ENCODE measurements around the gene WAC. TPM values are rescaled to one million over a fixed set of nuclear protein-coding genes. Genes with fewer than 3 reads are reported as not detected.

WAC gene
- total and polyA plus RNA-seq, 2 experiments from 2014 or later = 59.4 to 116 TPM

DNA sequence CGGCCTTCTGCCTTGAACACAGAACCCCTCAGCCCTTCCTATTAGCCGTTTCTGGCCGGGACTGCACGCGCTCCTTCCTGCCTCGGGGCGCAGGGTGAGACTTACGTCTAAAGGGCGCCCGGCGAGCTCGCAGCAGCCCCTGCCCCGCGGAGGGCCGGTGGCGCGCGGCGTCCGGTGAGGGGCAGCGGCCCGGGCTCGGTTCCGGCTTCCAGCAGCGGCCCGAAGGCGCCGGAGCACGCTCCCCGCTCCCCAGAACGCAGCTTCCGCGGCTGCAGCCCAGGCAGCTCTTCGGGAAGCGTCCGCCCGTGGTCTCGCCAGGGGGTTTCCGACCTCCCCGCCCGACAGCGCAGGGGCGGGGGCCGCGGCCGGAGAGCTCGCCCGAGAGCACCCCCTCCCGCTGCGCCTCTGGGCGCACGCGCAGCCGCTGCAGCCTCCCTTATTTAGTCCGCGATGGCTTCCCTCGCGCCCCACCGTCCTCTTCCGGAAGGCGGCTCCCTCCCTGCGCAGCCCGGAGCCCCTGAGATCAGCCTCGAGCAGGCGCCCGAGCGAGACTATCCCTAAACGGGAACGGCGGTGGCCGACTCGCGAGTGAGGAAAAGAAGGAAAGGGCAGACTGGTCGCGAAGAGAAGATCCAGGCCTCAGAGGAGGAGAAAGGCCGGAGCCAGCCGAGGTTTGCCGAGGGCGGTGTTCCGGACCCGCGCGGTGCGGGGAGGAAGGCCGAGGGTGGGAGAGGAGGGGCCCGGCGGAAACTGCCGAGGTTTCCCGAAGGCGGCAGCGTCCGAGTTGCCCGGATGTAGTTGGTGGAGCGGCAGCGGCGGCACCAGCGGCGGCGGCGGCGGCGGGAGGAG, at the start of gene WAC (continued):
- TF ChIP-seq NANOG (IDR thresholded peaks at IDR 0.05; ENCODE audit: borderline replicate concordance) (no peak), STAT1 (IDR thresholded peaks at IDR 0.05; ENCODE audit: unreplicated experiment) (no peak), JUNB (IDR thresholded peaks at IDR 0.05; ENCODE audit: unreplicated experiment) (no peak), EZH2 (IDR thresholded peaks at IDR 0.05; ENCODE audit: low read depth, unreplicated experiment) (no peak)

DNA sequence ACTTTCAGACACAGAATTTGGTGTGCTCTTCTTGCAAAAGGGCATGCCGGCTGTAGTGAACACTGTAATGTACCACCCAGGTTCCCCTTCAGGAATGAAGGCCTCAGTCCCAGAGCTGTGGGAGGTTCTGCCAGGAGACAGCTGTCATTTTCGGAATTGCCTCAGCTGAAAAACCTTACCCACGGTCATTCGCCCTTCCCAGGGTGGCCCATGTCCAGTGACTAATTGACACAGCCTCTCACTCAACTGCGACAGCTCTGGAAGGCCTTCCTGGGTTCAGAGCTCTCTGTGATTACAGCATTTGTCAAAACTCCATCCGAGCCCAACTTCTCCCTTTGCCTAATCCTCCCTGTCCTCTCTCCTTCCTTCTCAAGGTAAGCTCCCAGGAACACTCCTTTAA, 43.7 kb upstream of the WAC start:
- H3K36me3 Mint-ChIP-seq (ENCODE audit: low read depth) = no peaks in the 10 kb centered on the region
- ATAC-seq (no peak), DNase-seq (ENCODE audit: low spot score) (no peak)
- Histone ChIP-seq H3K9me2 (ENCODE audit: insufficient read depth) (no peaks in the 10 kb centered on the region), H2AFZ (peak overlapping the region; percentile 23; the same call in 1 of the 2 replicates), H3K27ac (ENCODE audit: low read depth) (no peak overlapping the region), H3K4me2 (no peak overlapping the region), H3K4me1 (ENCODE audit: insufficient read depth) (0 out of 2 replicates have a peak, but pooled peaks cover 3% of the 10 kb centered on the region), H3K27me3 (ENCODE audit: insufficient read depth) (no peaks in the 10 kb centered on the region), H3K79me2 (replicated peaks; ENCODE audit: insufficient read depth) (no peaks in the 10 kb centered on the region), H3K4me3 (no peak overlapping the region), H4K20me1 (replicated peaks; ENCODE audit: insufficient read depth) (no peaks in the 10 kb centered on the region), H3K36me3 (ENCODE audit: insufficient read depth) (no peaks in the 10 kb centered on the region), H3F3A (replicated peaks; ENCODE audit: low read depth) (no peaks in the 10 kb centered on the region)
- H3K27me3 Mint-ChIP-seq (ENCODE audit: insufficient read depth, low read depth, poor library complexity) = peaks cover 5% of the 10 kb centered on the region
- H3K27ac Mint-ChIP-seq = no peak overlapping the region
- H3K4me3 Mint-ChIP-seq = no peak overlapping the region
- peaks cover 2% of the 10 kb centered on the region; the same call in 2 of the 3 replicates for H3K9me3 Mint-ChIP-seq
- no peaks in the 10 kb centered on the region; the same call in 2 of the 3 replicates for H3K4me1 Mint-ChIP-seq
- TF ChIP-seq EZH2phosphoT487 (IDR thresholded peaks at IDR 0.05; ENCODE audit: unreplicated experiment) = no peak
- TF ChIP-seq, protein P1, sequence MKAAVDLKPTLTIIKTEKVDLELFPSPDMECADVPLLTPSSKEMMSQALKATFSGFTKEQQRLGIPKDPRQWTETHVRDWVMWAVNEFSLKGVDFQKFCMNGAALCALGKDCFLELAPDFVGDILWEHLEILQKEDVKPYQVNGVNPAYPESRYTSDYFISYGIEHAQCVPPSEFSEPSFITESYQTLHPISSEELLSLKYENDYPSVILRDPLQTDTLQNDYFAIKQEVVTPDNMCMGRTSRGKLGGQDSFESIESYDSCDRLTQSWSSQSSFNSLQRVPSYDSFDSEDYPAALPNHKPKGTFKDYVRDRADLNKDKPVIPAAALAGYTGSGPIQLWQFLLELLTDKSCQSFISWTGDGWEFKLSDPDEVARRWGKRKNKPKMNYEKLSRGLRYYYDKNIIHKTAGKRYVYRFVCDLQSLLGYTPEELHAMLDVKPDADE (IDR thresholded peaks at IDR 0.05) = no peak
- no peak for TF ChIP-seq CREB1 (CRISPR knock-in tag; IDR thresholded peaks at IDR 0.05; ENCODE audit: low read depth)
- no peak for TF ChIP-seq ZNF331 (CRISPR knock-in tag; IDR thresholded peaks at IDR 0.05; ENCODE audit: low read depth)
- TF ChIP-seq, protein P2, sequence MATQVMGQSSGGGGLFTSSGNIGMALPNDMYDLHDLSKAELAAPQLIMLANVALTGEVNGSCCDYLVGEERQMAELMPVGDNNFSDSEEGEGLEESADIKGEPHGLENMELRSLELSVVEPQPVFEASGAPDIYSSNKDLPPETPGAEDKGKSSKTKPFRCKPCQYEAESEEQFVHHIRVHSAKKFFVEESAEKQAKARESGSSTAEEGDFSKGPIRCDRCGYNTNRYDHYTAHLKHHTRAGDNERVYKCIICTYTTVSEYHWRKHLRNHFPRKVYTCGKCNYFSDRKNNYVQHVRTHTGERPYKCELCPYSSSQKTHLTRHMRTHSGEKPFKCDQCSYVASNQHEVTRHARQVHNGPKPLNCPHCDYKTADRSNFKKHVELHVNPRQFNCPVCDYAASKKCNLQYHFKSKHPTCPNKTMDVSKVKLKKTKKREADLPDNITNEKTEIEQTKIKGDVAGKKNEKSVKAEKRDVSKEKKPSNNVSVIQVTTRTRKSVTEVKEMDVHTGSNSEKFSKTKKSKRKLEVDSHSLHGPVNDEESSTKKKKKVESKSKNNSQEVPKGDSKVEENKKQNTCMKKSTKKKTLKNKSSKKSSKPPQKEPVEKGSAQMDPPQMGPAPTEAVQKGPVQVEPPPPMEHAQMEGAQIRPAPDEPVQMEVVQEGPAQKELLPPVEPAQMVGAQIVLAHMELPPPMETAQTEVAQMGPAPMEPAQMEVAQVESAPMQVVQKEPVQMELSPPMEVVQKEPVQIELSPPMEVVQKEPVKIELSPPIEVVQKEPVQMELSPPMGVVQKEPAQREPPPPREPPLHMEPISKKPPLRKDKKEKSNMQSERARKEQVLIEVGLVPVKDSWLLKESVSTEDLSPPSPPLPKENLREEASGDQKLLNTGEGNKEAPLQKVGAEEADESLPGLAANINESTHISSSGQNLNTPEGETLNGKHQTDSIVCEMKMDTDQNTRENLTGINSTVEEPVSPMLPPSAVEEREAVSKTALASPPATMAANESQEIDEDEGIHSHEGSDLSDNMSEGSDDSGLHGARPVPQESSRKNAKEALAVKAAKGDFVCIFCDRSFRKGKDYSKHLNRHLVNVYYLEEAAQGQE (IDR thresholded peaks at IDR 0.05; ENCODE audit: unreplicated experiment) = no peak
- no peak for TF ChIP-seq JUNB (IDR thresholded peaks at IDR 0.05; ENCODE audit: unreplicated experiment)
- no peak for TF ChIP-seq ZNF114 (CRISPR knock-in tag; IDR thresholded peaks at IDR 0.05)
- TF ChIP-seq EZH2 (IDR thresholded peaks at IDR 0.05; ENCODE audit: low read depth, unreplicated experiment) = no peak
- TF ChIP-seq STAT1 (IDR thresholded peaks at IDR 0.05; ENCODE audit: unreplicated experiment) = no peak
- TF ChIP-seq, protein P3, sequence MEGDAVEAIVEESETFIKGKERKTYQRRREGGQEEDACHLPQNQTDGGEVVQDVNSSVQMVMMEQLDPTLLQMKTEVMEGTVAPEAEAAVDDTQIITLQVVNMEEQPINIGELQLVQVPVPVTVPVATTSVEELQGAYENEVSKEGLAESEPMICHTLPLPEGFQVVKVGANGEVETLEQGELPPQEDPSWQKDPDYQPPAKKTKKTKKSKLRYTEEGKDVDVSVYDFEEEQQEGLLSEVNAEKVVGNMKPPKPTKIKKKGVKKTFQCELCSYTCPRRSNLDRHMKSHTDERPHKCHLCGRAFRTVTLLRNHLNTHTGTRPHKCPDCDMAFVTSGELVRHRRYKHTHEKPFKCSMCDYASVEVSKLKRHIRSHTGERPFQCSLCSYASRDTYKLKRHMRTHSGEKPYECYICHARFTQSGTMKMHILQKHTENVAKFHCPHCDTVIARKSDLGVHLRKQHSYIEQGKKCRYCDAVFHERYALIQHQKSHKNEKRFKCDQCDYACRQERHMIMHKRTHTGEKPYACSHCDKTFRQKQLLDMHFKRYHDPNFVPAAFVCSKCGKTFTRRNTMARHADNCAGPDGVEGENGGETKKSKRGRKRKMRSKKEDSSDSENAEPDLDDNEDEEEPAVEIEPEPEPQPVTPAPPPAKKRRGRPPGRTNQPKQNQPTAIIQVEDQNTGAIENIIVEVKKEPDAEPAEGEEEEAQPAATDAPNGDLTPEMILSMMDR (conservative IDR thresholded peaks at IDR 0.05; ENCODE audit: low read depth in 2 of 2) = no peak
